ENCODE results near the gene TBX2.

The TBX2 gene

GRCh38 chr17:61372436-61372835, 27.2 kb upstream of the TBX2 start:
- TF ChIP-seq, protein P1, sequence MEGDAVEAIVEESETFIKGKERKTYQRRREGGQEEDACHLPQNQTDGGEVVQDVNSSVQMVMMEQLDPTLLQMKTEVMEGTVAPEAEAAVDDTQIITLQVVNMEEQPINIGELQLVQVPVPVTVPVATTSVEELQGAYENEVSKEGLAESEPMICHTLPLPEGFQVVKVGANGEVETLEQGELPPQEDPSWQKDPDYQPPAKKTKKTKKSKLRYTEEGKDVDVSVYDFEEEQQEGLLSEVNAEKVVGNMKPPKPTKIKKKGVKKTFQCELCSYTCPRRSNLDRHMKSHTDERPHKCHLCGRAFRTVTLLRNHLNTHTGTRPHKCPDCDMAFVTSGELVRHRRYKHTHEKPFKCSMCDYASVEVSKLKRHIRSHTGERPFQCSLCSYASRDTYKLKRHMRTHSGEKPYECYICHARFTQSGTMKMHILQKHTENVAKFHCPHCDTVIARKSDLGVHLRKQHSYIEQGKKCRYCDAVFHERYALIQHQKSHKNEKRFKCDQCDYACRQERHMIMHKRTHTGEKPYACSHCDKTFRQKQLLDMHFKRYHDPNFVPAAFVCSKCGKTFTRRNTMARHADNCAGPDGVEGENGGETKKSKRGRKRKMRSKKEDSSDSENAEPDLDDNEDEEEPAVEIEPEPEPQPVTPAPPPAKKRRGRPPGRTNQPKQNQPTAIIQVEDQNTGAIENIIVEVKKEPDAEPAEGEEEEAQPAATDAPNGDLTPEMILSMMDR (conservative IDR thresholded peaks at IDR 0.05; ENCODE audit: low read depth, low read length), result no peak
- Histone ChIP-seq H3K4me3 (IDR thresholded peaks at IDR 0.05; ENCODE audit: insufficient read depth, low read depth, low read length) (no peak overlapping the region), H3K4me1 (ENCODE audit: low read depth, poor library complexity, severe bottlenecking) (no peaks in the 10 kb centered on the region), H3K27ac (no peak overlapping the region), H3K27me3 (ENCODE audit: insufficient read depth, low read depth) (no peaks in the 10 kb centered on the region), H3K9ac (no peak overlapping the region), H3K4me2 (no peak overlapping the region), H4K20me1 (ENCODE audit: insufficient read depth) (no peaks in the 10 kb centered on the region), H3K79me2 (ENCODE audit: insufficient read depth, low read depth) (no peaks in the 10 kb centered on the region), H2AFZ (ENCODE audit: low read depth) (no peak overlapping the region), H3K36me3 (ENCODE audit: insufficient read depth) (no peaks in the 10 kb centered on the region)

DNA sequence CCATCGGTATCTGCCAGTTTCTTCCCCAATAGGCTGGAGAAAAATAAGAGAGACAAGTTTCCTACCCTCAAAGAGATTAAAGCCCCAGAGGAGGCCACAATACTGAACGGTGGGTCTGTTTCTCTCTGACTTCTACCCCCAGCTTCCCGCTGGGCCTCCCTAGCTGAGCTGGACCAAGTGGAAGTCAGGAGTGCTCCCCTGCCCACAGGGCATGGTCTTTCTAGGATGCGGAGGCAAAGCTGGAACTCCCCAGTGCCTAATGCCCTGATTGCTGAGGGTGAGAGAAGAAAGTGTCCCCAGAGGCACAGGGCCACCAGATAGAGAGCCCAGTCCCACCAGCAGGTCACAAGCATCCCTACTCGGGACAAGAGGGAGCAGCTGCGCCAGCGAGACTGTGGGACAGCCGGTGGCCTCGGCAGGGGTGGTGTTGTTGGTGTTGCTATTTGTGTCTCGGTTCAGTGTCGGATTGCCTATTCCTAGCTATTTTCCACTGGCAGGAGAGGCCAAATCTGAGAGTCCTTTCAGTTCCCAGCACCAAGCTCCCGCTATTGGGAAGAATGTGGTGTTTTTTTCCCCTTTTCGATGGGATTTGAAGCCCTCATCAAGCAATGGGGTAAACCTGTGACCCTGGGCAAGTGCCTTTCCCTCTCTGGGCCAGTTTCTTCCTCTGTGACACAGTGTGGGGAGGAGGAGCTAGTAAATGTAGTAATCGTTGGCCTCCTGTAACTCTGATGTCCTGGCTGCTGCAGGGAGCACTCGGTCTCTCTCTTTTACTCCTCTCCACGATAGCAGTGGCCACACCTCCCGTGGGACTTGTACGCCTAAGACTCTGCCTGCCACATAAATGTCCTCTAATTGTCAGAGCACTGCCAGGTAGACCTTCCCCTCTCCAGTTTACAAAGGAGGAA, 22.5 kb upstream of the TBX2 start:
- H3K79me2 ChIP-seq (ENCODE audit: insufficient read depth, low read depth), result no peaks in the 10 kb centered on the region

DNA sequence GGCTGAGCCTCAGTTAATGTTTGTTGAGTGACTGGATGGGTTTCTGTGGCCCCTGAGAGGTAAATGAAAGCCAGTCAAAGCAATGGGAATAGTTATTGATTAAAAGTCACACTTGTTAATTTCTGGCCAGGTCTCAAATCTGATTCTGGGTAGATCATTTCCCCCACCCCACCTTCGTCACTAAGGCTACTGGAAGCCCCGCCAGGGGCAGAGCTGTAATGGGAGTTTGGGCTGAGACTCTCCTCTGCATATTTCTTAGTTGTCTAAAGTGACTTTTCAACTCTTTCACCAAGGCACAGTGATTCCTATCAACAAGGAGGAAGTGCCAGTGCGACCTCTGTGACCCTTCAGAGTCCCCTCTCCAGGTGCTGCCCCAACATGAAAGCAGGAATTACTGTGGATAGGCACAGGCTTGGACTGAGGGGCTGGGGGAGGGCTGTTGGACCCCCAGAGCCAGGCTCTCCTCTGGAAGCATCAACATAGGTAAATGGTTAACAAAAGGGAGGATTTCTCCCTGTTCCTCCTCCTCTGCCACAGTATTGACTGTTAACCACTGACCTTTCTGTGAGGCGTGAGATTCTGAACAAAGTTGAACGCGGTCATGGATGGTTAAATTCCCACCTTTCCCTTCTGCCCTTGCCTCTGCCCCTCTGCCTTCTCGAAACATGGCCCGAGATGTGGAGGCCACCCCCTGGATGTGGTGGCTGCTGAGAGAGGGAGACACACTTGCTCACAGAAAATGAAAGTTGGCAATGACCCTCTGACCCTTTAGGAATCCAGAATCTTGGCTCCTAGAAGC, 20.8 kb upstream of the TBX2 start:
- no peak overlapping the region for H3K9ac ChIP-seq
- no peaks in the 10 kb centered on the region for H4K20me1 ChIP-seq (ENCODE audit: insufficient read depth)
- H3K79me2 ChIP-seq (ENCODE audit: insufficient read depth, low read depth), result no peaks in the 10 kb centered on the region
- TF ChIP-seq, protein P1 (conservative IDR thresholded peaks at IDR 0.05; ENCODE audit: low read depth, low read length), result no peak
- H3K27me3 ChIP-seq (ENCODE audit: insufficient read depth, low read depth), result no peaks in the 10 kb centered on the region
- no peaks in the 10 kb centered on the region for H3K4me1 ChIP-seq (ENCODE audit: low read depth, poor library complexity, severe bottlenecking)
- H3K36me3 ChIP-seq (ENCODE audit: insufficient read depth), result no peaks in the 10 kb centered on the region
- no peak overlapping the region for H3K4me2 ChIP-seq
- no peak overlapping the region for H3K27ac ChIP-seq
- H3K4me3 ChIP-seq (IDR thresholded peaks at IDR 0.05; ENCODE audit: insufficient read depth, low read depth, low read length), result no peak overlapping the region
- no peak overlapping the region for H2AFZ ChIP-seq (ENCODE audit: low read depth)

More for the DNA sequence above, 22.5 kb upstream of the TBX2 start:
- H3K4me1 ChIP-seq (ENCODE audit: low read depth, poor library complexity, severe bottlenecking), result no peaks in the 10 kb centered on the region
- H2AFZ ChIP-seq (ENCODE audit: low read depth), result no peak overlapping the region
- TF ChIP-seq, protein P1 (conservative IDR thresholded peaks at IDR 0.05; ENCODE audit: low read depth, low read length), result no peak
- no peaks in the 10 kb centered on the region for H3K36me3 ChIP-seq (ENCODE audit: insufficient read depth)
- no peaks in the 10 kb centered on the region for H3K27me3 ChIP-seq (ENCODE audit: insufficient read depth, low read depth)
- H4K20me1 ChIP-seq (ENCODE audit: insufficient read depth), result no peaks in the 10 kb centered on the region
- no peak overlapping the region for H3K27ac ChIP-seq
- H3K4me2 ChIP-seq, result no peak overlapping the region
- no peak overlapping the region for H3K4me3 ChIP-seq (IDR thresholded peaks at IDR 0.05; ENCODE audit: insufficient read depth, low read depth, low read length)
- no peak overlapping the region for H3K9ac ChIP-seq

- Histone ChIP-seq H3K27me3 (ENCODE audit: insufficient read depth, low read depth) (no peaks in the 10 kb centered on the region), H3K4me1 (ENCODE audit: low read depth, poor library complexity, severe bottlenecking) (no peaks in the 10 kb centered on the region), H3K79me2 (ENCODE audit: insufficient read depth, low read depth) (no peaks in the 10 kb centered on the region), H3K4me3 (IDR thresholded peaks at IDR 0.05; ENCODE audit: insufficient read depth, low read depth, low read length) (no peak overlapping the region), H3K27ac (no peak overlapping the region), H4K20me1 (ENCODE audit: insufficient read depth) (no peaks in the 10 kb centered on the region), H3K9ac (no peak overlapping the region), H2AFZ (ENCODE audit: low read depth) (no peak overlapping the region), H3K4me2 (no peak overlapping the region), H3K36me3 (ENCODE audit: insufficient read depth) (no peaks in the 10 kb centered on the region)
- TF ChIP-seq, protein P1 (conservative IDR thresholded peaks at IDR 0.05; ENCODE audit: low read depth, low read length), result no peak
Measured at GRCh38 chr17:61379457-61380216, 20.0 kb upstream of the TBX2 start.
